Right atrium auricular region (tissue), 2 donors: ENCODE measurements around the gene TENM3. TPM values are rescaled to one million over a fixed set of nuclear protein-coding genes. Genes with fewer than 3 reads are reported as not detected.

Source experiments
- DNase-seq: peaks from one replicate; pipeline ENCODE4 v3.0.0-alpha.2; 2019; ENCODE audit warnings: low spot score
- H3K27ac ChIP-seq, 2 donors: fragments of 200-600 bp; sonication (generic); 1 replicate in 1 of 2; 2 replicates in 1 of 2; pipeline ENCODE4 v1.5.1; 2016 to 2019
- H3K27me3 ChIP-seq, 2 donors: fragments of 200-600 bp; sonication (generic); one replicate each; pipeline versions ENCODE4 v1.5.1 to v1.6.0; 2017 to 2019
- H3K36me3 ChIP-seq: fragments of 200-600 bp; sonication (generic); one replicate; pipeline ENCODE4 v1.5.1; 2016
- H3K4me1 ChIP-seq, 2 donors: fragments of 200-600 bp; sonication (generic); one replicate each; pipeline versions ENCODE4 v1.5.1 to v1.6.0; 2017 to 2019
- H3K4me3 ChIP-seq, 2 donors: fragments of 200-600 bp; sonication (generic); 1 replicate in 1 of 2; 2 replicates in 1 of 2; pipeline ENCODE4 v1.5.1; 2017 to 2019; ENCODE audit warnings: mild to moderate bottlenecking in 1 of 2, moderate library complexity in 1 of 2
- H3K9me3 ChIP-seq, 2 donors: fragments of 200-600 bp; sonication (generic); one replicate each; pipeline ENCODE4 v1.5.1; 2019
- total RNA-seq, 2 donors: library from RNA; depleted of rRNA; stranded (reverse); fragments of >200 nt; gene quantifications; one replicate each; pipeline ENCODE4 v1.1.0, GENCODE V29; 2016
- TF ChIP-seq, protein P1 (sequence below), 2 donors: fragments of 200-600 bp; sonication (generic); IDR thresholded peaks; one replicate each; pipeline ENCODE4 v1.5.1; 2019; ENCODE audit warnings: antibody characterized with exemption in 2 of 2

TENM3 gene
- total RNA-seq, 2 donors from 2014 or later, result 10.7 to 15.9 TPM

DNA sequence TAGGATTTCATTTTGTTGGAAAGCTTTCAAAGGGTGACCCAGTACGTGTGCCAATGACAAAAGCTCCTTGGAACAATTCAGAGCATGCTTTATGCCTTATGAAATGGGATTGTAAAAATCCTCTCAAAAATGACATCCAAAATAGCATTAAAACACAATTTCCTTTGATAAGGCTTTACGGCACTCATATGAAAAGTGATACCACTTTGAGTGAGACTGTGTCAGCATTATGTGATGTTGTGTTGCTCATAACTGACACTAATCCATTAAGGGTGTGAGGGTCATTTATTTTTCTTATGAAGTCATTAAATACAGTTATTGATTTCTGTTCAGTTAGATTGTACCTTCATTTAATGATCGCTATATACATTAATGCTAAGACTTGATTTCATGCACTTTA lies 250.2 kb downstream of the TENM3 start:
- Histone ChIP-seq H3K4me1 (peaks cover 0 to 9% of the 10 kb centered on the region in 2 donors), H3K36me3 (no peaks in the 10 kb centered on the region), H3K4me3 (no peak overlapping the region), H3K9me3 (no peaks in the 10 kb centered on the region), H3K27me3 (no peaks in the 10 kb centered on the region), H3K27ac (no peak overlapping the region)
- TF ChIP-seq, protein P1, sequence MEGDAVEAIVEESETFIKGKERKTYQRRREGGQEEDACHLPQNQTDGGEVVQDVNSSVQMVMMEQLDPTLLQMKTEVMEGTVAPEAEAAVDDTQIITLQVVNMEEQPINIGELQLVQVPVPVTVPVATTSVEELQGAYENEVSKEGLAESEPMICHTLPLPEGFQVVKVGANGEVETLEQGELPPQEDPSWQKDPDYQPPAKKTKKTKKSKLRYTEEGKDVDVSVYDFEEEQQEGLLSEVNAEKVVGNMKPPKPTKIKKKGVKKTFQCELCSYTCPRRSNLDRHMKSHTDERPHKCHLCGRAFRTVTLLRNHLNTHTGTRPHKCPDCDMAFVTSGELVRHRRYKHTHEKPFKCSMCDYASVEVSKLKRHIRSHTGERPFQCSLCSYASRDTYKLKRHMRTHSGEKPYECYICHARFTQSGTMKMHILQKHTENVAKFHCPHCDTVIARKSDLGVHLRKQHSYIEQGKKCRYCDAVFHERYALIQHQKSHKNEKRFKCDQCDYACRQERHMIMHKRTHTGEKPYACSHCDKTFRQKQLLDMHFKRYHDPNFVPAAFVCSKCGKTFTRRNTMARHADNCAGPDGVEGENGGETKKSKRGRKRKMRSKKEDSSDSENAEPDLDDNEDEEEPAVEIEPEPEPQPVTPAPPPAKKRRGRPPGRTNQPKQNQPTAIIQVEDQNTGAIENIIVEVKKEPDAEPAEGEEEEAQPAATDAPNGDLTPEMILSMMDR (IDR thresholded peaks at IDR 0.05), result no peak
- DNase-seq, result no peak

DNA sequence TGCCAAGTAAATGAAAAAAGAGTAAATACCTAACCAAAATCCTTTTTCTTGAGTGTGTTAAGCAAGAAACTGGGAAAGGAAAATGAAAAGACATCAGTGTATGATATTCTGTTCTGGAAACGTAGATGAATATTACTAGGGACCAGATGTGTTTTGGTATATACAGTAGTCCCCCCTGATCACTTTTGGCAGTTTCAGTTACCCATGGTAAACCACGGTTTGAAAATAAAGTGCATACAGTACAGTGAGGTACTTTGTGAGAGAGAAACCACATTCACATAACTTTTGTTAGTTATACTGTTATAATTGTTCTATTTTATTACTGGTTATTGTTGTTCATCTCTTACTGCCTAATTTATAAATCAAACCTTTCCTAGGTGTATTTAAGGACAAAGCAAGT lies 250.9 kb downstream of the TENM3 start:
- no peak overlapping the region for H3K4me3 ChIP-seq
- peaks cover 0 to 9% of the 10 kb centered on the region in 2 donors for H3K4me1 ChIP-seq
- H3K27me3 ChIP-seq, result no peaks in the 10 kb centered on the region
- no peak overlapping the region for H3K27ac ChIP-seq
- no peaks in the 10 kb centered on the region for H3K36me3 ChIP-seq
- TF ChIP-seq, protein P1 (IDR thresholded peaks at IDR 0.05), result no peak
- no peak for DNase-seq
- no peaks in the 10 kb centered on the region for H3K9me3 ChIP-seq

DNA sequence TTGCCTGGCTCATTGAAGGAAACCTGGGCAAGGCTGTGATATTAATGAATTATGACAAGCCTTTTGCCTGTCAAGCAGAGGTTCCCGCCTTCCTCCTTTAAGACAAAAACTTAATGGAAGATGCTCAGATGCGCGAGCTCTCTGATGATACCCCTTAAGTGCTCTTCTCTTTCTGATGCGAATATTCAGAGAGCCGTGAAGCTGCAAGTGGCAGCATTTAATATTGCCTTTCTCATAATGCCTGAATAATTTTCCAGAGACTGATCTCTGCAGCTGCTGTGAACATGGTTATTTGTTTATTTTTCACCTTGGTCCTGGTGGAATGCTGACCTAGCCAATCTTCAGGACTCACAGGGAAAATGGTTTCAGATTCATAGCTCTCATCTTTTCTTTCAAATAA lies 251.8 kb downstream of the TENM3 start:
- TF ChIP-seq, protein P1 (IDR thresholded peaks at IDR 0.05), result no peak
- H3K4me1 ChIP-seq, result peaks cover 0 to 9% of the 10 kb centered on the region in 2 donors

DNA sequence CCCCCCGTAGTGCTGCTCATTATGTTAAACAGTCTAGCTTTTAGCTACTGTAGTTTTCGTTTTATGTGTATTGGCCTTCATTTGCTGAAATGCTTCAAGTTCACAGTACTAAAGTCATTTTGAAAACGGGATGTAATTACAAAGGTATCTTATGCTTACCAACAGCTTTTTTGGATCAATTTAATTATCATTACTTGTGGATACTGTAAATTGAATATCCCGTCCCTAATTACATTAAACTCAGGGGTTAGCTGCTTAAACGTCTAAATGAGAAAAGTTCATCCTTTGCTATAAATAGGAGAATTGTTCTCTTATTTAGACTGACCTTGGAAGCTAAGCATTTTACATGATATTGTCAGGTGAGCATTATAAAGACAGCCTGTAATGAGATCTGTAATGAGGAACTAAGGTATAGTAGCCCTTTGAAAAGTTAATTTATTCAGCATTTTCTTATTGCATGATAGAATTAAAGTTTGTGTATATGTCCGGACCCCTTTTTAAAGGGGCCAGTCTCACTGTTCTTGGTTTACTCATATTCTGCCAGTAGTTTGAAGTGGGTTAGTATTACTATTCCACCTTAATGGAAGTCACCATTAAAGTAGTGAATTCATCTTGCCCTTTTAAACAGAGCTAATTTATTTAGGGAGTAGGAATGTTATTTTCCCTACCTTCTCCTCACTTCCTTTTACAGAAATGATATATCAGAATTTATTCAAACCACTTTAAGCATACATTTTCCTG lies 252.6 kb downstream of the TENM3 start:
- TF ChIP-seq, protein P1 (IDR thresholded peaks at IDR 0.05), result no peak
- Histone ChIP-seq H3K27ac (no peak overlapping the region), H3K9me3 (no peaks in the 10 kb centered on the region), H3K36me3 (no peaks in the 10 kb centered on the region), H3K27me3 (no peaks in the 10 kb centered on the region), H3K4me1 (peaks cover 0 to 9% of the 10 kb centered on the region in 2 donors), H3K4me3 (no peak overlapping the region)
- DNase-seq, result no peak

More for the DNA sequence above, 251.8 kb downstream of the TENM3 start:
- Histone ChIP-seq H3K36me3 (no peaks in the 10 kb centered on the region), H3K27ac (no peak overlapping the region), H3K9me3 (no peaks in the 10 kb centered on the region), H3K4me3 (no peak overlapping the region), H3K27me3 (no peaks in the 10 kb centered on the region)
- no peak for DNase-seq

DNA sequence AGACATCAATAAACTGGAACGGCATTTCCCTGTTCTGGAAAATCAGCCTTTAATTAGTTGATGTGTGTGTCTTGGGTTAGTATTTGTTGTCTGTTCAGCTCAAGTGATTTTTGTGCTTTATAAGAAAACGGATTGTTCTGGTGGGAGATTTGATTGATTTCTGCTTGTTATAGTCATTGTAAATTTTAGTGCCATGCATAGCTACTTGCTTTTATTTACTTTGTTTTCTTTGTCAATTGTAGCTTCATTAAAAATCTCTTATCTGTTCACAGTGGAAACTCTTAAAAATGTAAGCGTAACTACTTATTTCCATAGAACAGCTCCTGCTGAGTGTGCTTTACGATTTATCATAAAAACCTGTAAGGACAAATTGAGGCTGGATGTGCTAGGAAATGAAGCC lies 253.2 kb downstream of the TENM3 start:
- Histone ChIP-seq H3K27me3 (no peaks in the 10 kb centered on the region), H3K9me3 (no peaks in the 10 kb centered on the region), H3K4me3 (no peak overlapping the region), H3K27ac (no peak overlapping the region), H3K4me1 (peaks cover 0 to 9% of the 10 kb centered on the region in 2 donors), H3K36me3 (no peaks in the 10 kb centered on the region)
- TF ChIP-seq, protein P1 (IDR thresholded peaks at IDR 0.05), result no peak
- DNase-seq, result no peak

DNA sequence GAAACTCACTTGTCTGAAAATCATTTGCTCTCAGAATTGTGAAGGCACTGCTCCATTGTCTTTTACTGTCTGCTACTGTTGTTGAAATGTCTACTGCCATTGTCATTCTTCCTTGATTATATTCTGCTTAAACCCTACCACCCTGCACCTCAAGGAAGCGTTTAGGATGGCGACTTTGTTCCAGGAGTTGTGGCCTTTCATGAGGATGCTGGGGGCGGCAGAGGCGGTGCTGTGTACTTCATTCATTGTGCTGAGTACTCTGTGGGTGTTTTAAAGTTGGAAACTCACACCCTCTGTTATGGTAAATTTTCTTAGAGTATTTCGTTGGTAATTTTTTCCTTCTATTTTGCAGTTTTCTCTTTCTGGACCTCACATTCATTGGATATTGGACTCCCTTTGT lies 258.9 kb downstream of the TENM3 start:
- Histone ChIP-seq H3K27me3 (no peaks in the 10 kb centered on the region), H3K36me3 (no peaks in the 10 kb centered on the region), H3K27ac (no peak overlapping the region), H3K9me3 (no peaks in the 10 kb centered on the region), H3K4me3 (no peak overlapping the region), H3K4me1 (no peaks in the 10 kb centered on the region)
- TF ChIP-seq, protein P1 (IDR thresholded peaks at IDR 0.05), result no peak
- DNase-seq, result no peak
